ENCODE data around the gene FOS. TPM values are rescaled to one million over a fixed set of nuclear protein-coding genes. Genes with fewer than 3 reads are reported as not detected.
A peak's percentile ranks its signal among the peaks of the same experiment; 100 is the strongest.

FOS gene
- total RNA-seq, 4 donors from 2014 or later: 78.0 to 286 (median 179) TPM

DNA sequence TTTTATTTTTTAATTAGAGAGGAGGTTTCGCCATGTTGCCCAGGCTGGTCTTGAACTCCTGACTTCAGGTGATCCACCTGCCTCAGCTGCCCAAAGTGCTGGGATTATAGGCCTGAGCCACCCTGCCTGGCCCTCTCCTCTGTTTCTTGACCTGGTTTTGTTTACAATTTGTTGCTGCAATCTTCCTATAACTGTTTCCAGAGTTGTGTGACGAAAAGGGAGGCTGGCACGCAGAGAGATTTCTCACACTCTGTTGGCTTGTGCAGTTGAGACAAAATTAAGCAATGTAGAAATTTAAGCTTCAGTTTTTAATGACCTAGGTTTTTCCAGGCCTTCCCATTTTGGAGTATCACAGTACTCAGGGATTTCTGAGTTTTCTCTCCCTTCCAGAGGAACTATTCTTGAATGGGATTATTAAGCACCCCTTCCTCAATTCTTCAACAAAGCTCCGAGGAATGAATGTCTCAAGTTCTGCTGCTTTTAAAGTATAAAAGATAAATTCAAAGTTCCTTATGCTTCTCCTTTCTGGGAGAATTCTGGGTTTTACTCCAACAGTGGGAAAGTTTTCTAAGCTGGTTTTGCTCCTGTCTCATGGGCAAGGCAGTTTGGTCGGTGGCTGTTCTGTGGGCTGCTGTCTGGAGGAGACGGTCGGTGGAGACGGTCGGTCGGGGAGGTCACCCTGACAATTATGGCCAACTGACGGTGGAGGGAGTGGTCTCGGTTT, 20.4 kb upstream of the FOS start:
- WGBS, 2 donors (ENCODE audit: low coverage in 1 of 2): 25 to 38% methylated on average over 3 to 4 of the region's 12 CpGs
- Histone ChIP-seq H3K4me1 (peaks cover 0 to 32% (median 6%) of the 10 kb centered on the region in 3 donors), H3K27ac (peak overlapping the region; percentile 90 to 99 (median 93)), H3K9me3 (no peaks in the 10 kb centered on the region), H3K27me3 (no peaks in the 10 kb centered on the region), H3K36me3 (no peaks in the 10 kb centered on the region), H3K4me3 (peak overlapping the region; percentile 23 to 52)
- ATAC-seq: peak; percentile 52
- TF ChIP-seq, protein P1, sequence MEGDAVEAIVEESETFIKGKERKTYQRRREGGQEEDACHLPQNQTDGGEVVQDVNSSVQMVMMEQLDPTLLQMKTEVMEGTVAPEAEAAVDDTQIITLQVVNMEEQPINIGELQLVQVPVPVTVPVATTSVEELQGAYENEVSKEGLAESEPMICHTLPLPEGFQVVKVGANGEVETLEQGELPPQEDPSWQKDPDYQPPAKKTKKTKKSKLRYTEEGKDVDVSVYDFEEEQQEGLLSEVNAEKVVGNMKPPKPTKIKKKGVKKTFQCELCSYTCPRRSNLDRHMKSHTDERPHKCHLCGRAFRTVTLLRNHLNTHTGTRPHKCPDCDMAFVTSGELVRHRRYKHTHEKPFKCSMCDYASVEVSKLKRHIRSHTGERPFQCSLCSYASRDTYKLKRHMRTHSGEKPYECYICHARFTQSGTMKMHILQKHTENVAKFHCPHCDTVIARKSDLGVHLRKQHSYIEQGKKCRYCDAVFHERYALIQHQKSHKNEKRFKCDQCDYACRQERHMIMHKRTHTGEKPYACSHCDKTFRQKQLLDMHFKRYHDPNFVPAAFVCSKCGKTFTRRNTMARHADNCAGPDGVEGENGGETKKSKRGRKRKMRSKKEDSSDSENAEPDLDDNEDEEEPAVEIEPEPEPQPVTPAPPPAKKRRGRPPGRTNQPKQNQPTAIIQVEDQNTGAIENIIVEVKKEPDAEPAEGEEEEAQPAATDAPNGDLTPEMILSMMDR (IDR thresholded peaks at IDR 0.05): no peak
- TF ChIP-seq POLR2AphosphoS5 (IDR thresholded peaks at IDR 0.05): peak; percentile 78

DNA sequence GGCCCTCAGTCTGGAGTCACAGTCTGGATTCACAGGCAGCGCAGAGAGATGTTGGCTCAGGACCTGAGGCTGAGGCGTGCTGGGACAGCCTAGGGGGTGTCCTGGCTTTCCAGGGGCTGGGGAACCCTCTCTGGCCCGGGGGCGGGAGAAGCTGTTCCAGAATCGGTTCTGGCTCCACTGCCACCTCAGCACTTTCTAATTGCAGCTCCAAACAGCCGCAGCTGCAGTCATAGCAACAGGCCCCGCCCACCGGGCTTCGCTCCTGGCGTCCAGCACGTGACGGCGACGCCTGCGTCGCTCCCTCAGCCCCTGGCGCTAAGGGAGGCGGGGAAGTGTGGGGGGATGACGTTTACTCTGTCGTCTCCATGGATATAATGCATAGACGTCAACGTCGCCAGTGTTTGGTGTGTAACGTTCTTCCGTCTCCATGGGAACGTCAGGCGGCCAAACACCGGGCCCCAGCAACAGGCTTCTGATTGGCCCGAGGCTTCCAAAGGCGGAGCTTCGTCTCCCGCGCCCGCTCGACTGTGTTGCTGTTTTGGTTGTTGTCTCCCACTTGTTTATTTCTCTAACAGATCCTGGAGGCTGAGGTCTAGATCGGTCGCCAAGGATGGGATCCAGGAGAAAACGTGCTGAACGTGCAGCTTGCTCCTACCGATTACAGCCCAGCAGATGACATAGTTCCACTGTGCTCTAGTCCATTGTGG, 19.7 kb upstream of the FOS start:
- H3K27me3 ChIP-seq: no peaks in the 10 kb centered on the region
- 0% methylated on average over 5 of the region's 40 CpGs; no CpG with 5 or more reads in 1 of the 2 donors for WGBS, 2 donors (ENCODE audit: low coverage in 1 of 2)
- no peaks in the 10 kb centered on the region for H3K9me3 ChIP-seq
- no peaks in the 10 kb centered on the region for H3K36me3 ChIP-seq
- peaks cover 0 to 32% (median 6%) of the 10 kb centered on the region in 3 donors for H3K4me1 ChIP-seq
- peak overlapping the region; percentile 23 to 52 for H3K4me3 ChIP-seq
- no peak for TF ChIP-seq EP300 (IDR thresholded peaks at IDR 0.05)
- TF ChIP-seq POLR2AphosphoS5 (IDR thresholded peaks at IDR 0.05): peak; percentile 81
- TF ChIP-seq POLR2A (IDR thresholded peaks at IDR 0.05): peak; percentile 46 to 77
- TF ChIP-seq, protein P1 (IDR thresholded peaks at IDR 0.05): no peak
- peak; percentile 92 for ATAC-seq
- H3K27ac ChIP-seq: peak overlapping the region; percentile 90 to 99 (median 93)

DNA sequence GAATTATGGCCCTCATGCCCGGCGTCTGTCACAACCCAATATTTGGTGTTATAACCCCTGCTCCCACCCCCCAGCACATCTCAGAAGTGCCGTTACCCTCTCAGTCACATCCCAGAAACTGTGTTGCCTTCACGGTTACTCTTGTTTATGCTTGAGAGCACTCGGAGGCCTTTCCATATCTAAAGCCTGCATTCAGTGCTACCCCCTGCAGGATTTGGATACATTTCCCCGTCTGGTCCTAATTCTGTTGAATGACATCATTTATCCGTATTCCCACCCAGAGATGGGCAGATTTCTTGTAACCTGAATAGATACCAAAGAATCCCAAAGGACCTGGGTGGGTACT, 19.1 kb upstream of the FOS start:
- no peak for TF ChIP-seq POLR2A (IDR thresholded peaks at IDR 0.05)
- TF ChIP-seq, protein P1 (IDR thresholded peaks at IDR 0.05): peak in 2 of 4 experiments; percentile 20 to 42
- H3K4me3 ChIP-seq: peak overlapping the region; percentile 23 to 52
- ATAC-seq: peak; percentile 4
- peaks cover 0 to 30% (median 6%) of the 10 kb centered on the region in 3 donors for H3K4me1 ChIP-seq
- no peaks in the 10 kb centered on the region for H3K9me3 ChIP-seq
- H3K27me3 ChIP-seq: no peaks in the 10 kb centered on the region
- no peaks in the 10 kb centered on the region for H3K36me3 ChIP-seq
- 1 to 5% methylated on average over 7 of the region's 7 CpGs for WGBS, 2 donors (ENCODE audit: low coverage in 1 of 2)
- H3K27ac ChIP-seq: peak overlapping the region; percentile 90 to 99 (median 93)

DNA sequence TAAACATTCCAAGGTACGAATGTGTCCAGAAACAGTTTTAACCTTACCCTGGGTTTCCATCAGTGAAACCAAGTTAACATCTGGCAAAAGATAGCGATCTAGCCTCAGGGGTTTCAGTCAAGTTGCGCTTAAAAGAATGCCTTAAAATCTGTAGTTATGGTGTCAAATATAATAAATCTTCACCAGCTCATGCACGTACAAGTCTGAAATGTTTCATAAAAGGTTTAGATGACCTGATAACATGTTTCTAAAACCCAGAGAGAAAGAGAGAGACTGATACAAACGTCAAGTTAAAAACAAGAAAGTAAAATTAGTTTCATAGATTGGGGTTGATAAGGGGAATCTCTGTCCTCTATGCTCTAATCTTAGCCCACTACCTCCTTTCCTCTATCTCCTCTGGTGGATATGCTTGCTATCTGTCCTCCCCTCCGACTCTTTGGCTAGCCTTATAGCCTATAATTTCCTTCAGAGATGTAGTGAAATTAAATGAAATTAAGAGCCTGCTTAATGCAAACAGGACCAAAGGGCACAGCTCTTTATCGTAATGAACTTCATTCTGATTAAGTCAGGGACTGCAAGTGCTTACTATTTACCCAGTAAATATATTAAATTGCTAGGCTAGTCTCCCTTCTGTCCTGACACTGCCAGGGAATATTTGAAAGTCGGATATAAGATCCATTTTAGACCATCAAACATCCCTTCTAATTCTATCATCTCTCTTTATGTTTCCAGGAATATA, 18.4 kb upstream of the FOS start:
- Histone ChIP-seq H3K36me3 (no peaks in the 10 kb centered on the region), H3K4me1 (peaks cover 0 to 24% (median 6%) of the 10 kb centered on the region in 3 donors), H3K4me3 (no peak overlapping the region), H3K9me3 (no peaks in the 10 kb centered on the region), H3K27ac (peak overlapping the region; percentile 90 to 99 (median 93)), H3K27me3 (no peaks in the 10 kb centered on the region)
- no peak for TF ChIP-seq POLR2A (IDR thresholded peaks at IDR 0.05)
- TF ChIP-seq EP300 (IDR thresholded peaks at IDR 0.05): no peak
- TF ChIP-seq, protein P1 (IDR thresholded peaks at IDR 0.05): no peak
- TF ChIP-seq POLR2AphosphoS5 (IDR thresholded peaks at IDR 0.05): no peak
- 62 to 66% methylated on average over 7 to 8 of the region's 8 CpGs for WGBS, 2 donors (ENCODE audit: low coverage in 1 of 2)
- ATAC-seq: no peak
